ENCODE data around the gene LRMDA. TPM values are rescaled to one million over a fixed set of nuclear protein-coding genes. Genes with fewer than 3 reads are reported as not detected.
A peak's percentile ranks its signal among the peaks of the same experiment; 100 is the strongest.

LRMDA gene
- polyA plus RNA-seq, 1 donor (not counting 4 experiments of a cell fraction or from before 2014, with no cell fraction given) = not detected

DNA sequence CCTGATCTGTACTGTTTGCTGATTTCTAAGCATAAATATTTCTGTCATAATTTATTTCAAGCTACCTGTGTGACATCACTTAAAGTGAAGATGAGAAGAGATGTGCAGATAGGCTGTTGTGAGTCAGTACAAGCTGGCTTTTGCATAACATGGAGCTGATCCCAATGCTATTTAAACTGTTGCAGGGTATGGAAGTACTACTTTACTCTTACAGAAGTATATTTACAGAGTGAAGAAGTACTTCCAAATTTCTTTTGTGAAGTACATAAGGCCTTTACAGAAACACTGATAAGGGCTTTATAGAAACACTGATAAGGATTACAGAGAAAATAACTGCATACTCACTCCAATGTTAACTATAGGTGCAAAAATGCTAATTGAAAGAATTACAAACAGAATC lies 911.6 kb downstream of the LRMDA start:
- no peaks in the 10 kb centered on the region for H3K4me1 ChIP-seq (ENCODE audit: control insufficient read depth, extremely low read depth, insufficient read depth, low read length)
- no peak overlapping the region for H3K4me2 ChIP-seq (ENCODE audit: control insufficient read depth, extremely low read depth, insufficient read depth, low read depth, low read length)
- dilution Hi-C loops (cut with MboI; ENCODE audit: extremely low pct_ligation_motif_present, low sequenced_read_pairs) = no loop called here
- FAIRE-seq (peak; percentile 5), DNase-seq (ENCODE audit: low read depth, low spot score) (no peak)
- no peaks in the 10 kb centered on the region for H3K9me3 ChIP-seq (ENCODE audit: control insufficient read depth, low read depth, low read length)
- no peak overlapping the region for H3K9ac ChIP-seq (ENCODE audit: control insufficient read depth, extremely low read depth, insufficient read depth, low read length)
- H4K20me1 ChIP-seq (ENCODE audit: control insufficient read depth, extremely low read depth, insufficient read depth, low read length) = no peaks in the 10 kb centered on the region
- no peaks in the 10 kb centered on the region for H3K27me3 ChIP-seq (ENCODE audit: control insufficient read depth, extremely low read depth, insufficient read depth, low read length)
- TF ChIP-seq EZH2 (IDR thresholded peaks at IDR 0.05; ENCODE audit: low read length) = no peak
- TF ChIP-seq, protein P1, sequence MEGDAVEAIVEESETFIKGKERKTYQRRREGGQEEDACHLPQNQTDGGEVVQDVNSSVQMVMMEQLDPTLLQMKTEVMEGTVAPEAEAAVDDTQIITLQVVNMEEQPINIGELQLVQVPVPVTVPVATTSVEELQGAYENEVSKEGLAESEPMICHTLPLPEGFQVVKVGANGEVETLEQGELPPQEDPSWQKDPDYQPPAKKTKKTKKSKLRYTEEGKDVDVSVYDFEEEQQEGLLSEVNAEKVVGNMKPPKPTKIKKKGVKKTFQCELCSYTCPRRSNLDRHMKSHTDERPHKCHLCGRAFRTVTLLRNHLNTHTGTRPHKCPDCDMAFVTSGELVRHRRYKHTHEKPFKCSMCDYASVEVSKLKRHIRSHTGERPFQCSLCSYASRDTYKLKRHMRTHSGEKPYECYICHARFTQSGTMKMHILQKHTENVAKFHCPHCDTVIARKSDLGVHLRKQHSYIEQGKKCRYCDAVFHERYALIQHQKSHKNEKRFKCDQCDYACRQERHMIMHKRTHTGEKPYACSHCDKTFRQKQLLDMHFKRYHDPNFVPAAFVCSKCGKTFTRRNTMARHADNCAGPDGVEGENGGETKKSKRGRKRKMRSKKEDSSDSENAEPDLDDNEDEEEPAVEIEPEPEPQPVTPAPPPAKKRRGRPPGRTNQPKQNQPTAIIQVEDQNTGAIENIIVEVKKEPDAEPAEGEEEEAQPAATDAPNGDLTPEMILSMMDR (optimal IDR thresholded peaks at IDR 0.05 in 1 of 3, IDR thresholded peaks at IDR 0.05 in 1 of 3, conservative IDR thresholded peaks at IDR 0.05 in 1 of 3; ENCODE audit: extremely low read depth in 1 of 3, insufficient read depth in 2 of 3, low read length in 3 of 3) = no peak
- H3K9me1 ChIP-seq (ENCODE audit: control insufficient read depth, extremely low read depth, insufficient read depth, low read length) = no peaks in the 10 kb centered on the region
- H2AFZ ChIP-seq (ENCODE audit: control insufficient read depth, low read length) = no peak overlapping the region
- no peaks in the 10 kb centered on the region for H3K79me2 ChIP-seq (ENCODE audit: control insufficient read depth, insufficient read depth, low read length)
- no peak overlapping the region for H3K4me3 ChIP-seq (ENCODE audit: control insufficient read depth in 2 of 3, extremely low read depth in 1 of 3, insufficient read depth in 2 of 3, low read depth in 1 of 3, low read length in 3 of 3)
- H3K27ac ChIP-seq (ENCODE audit: control insufficient read depth, insufficient read depth, low read length) = no peak overlapping the region
- no peaks in the 10 kb centered on the region for H3K36me3 ChIP-seq (ENCODE audit: control insufficient read depth in 2 of 2, extremely low read depth in 1 of 2, insufficient read depth in 2 of 2, low read length in 2 of 2)

GRCh38 chr10:76347832-76348231 lies 916.4 kb downstream of the LRMDA start:
- no peak overlapping the region for H3K4me3 ChIP-seq (ENCODE audit: control insufficient read depth in 2 of 3, extremely low read depth in 1 of 3, insufficient read depth in 2 of 3, low read depth in 1 of 3, low read length in 3 of 3)
- H3K79me2 ChIP-seq (ENCODE audit: control insufficient read depth, insufficient read depth, low read length) = no peaks in the 10 kb centered on the region
- DNase-seq (ENCODE audit: low read depth, low spot score) (no peak), FAIRE-seq (no peak)
- no peak overlapping the region for H3K4me2 ChIP-seq (ENCODE audit: control insufficient read depth, extremely low read depth, insufficient read depth, low read depth, low read length)
- H3K27me3 ChIP-seq (ENCODE audit: control insufficient read depth, extremely low read depth, insufficient read depth, low read length) = no peaks in the 10 kb centered on the region
- H2AFZ ChIP-seq (ENCODE audit: control insufficient read depth, low read length) = no peak overlapping the region
- no peak overlapping the region for H3K9ac ChIP-seq (ENCODE audit: control insufficient read depth, extremely low read depth, insufficient read depth, low read length)
- H3K36me3 ChIP-seq (ENCODE audit: control insufficient read depth in 2 of 2, extremely low read depth in 1 of 2, insufficient read depth in 2 of 2, low read length in 2 of 2) = no peaks in the 10 kb centered on the region
- no peaks in the 10 kb centered on the region for H3K9me3 ChIP-seq (ENCODE audit: control insufficient read depth, low read depth, low read length)
- H3K27ac ChIP-seq (ENCODE audit: control insufficient read depth, insufficient read depth, low read length) = no peak overlapping the region
- dilution Hi-C loops (cut with MboI; ENCODE audit: extremely low pct_ligation_motif_present, low sequenced_read_pairs) = no loop called here
- H4K20me1 ChIP-seq (ENCODE audit: control insufficient read depth, extremely low read depth, insufficient read depth, low read length) = no peaks in the 10 kb centered on the region
- TF ChIP-seq, protein P1 (optimal IDR thresholded peaks at IDR 0.05 in 1 of 3, IDR thresholded peaks at IDR 0.05 in 1 of 3, conservative IDR thresholded peaks at IDR 0.05 in 1 of 3; ENCODE audit: extremely low read depth in 1 of 3, insufficient read depth in 2 of 3, low read length in 3 of 3) = no peak
- no peak for TF ChIP-seq EZH2 (IDR thresholded peaks at IDR 0.05; ENCODE audit: low read length)
- peaks cover 7% of the 10 kb centered on the region for H3K4me1 ChIP-seq (ENCODE audit: control insufficient read depth, extremely low read depth, insufficient read depth, low read length)
- no peaks in the 10 kb centered on the region for H3K9me1 ChIP-seq (ENCODE audit: control insufficient read depth, extremely low read depth, insufficient read depth, low read length)

All from keratinocyte (primary cell).